NOMO-1 treated with DMSO at 0.1 percent for 48 hours (cell line): Measurements from ENCODE around the gene ZNF681.
"Not testable (repeated sequence)": the region's sequence is repeated elsewhere in the genome, so short reads cannot be mapped to it uniquely, and the experiment has no call there.

Source experiments
- DNase-seq: peaks from one replicate; lab custom pipeline; 2025; ENCODE audit not compliant: unreplicated experiment; lab: John Stamatoyannopoulos, UW

The ZNF681 gene

DNA sequence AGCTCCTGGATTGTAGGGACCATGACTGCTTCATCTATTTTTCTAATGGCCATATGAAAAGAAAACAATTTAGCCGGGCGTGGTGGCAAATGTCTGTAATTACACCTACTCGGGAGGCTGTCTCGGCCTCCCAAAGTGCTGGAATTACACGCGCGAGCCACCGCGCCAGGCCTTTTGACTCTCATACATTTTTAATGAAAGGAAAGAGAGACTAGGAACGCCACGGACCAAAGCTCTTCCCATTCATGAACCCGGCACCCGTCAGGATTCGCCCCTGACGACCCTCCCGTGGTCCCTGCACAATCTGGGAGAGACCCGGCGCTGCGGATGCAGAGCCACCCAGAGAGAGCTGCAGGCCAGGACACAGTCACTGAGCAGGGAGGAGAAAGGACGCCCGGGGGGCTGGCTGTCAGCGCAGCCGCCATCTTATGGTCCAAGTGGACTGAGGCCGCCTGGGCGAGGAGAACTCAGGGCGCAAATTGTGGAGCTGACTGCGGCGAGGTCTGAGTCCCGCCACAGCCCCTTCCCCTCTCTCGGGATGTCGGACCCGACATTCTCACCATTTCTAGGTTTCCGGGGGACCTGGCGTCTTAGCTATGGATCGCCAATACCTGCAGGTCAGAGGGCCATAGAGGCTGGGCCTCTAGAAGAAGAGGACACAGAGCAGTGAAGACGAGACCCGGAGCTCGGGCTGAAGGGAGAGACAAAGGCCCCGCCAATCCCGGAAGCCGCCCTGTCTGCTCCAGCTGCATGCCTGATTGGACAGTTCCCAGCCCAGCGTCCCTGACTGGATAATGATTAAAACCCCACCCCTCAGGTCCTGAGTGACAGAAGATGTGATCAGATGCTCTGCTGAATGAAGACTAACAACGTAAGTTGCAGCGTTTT, at the start of gene ZNF681:
TSS of gene ZNF681 (minus strand) at position 705 of the 888 bp plus-strand sequence. CDS start at position 563, 142 bp downstream.
- no peak for DNase-seq

DNA sequence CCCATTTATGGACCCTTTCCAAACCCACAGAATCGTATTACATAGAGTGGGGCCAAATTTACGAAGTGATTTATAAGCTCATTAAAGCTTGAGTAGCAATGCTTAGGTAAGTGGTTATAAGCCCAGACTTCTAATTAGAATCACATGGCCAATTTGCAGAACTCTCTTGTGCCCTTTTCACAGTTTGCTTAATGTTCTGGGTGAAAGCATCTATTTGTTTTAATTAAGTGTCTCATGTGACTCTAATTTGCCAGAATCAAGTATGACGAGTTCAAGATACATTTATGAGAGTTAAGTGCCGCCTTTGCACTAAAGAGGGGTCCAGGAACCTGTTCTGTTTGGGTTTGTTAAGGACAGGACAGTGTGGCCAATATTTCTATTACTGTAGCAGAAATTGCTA, 46.0 kb upstream of the ZNF681 start:
- DNase-seq, result no peak

DNA sequence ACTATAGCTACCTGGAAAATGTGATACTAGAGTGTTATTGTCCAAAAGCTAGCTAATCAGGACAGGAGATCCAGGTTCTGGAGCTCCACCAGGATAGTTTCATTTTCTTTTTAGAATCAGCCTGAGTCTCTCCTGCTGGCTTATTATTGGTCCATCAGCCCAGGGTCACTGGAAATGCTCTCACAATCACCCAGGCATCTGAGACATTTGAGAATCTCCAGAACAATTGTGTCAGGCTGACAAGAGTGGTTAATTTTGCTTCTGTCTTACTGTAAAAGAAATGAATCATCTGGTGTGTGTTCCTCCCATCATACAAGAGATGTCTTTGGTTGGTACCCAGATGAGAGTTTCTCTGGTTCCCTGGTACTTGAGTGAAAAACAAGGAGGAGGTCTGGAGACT, 43.6 kb upstream of the ZNF681 start:
- no peak for DNase-seq

DNA sequence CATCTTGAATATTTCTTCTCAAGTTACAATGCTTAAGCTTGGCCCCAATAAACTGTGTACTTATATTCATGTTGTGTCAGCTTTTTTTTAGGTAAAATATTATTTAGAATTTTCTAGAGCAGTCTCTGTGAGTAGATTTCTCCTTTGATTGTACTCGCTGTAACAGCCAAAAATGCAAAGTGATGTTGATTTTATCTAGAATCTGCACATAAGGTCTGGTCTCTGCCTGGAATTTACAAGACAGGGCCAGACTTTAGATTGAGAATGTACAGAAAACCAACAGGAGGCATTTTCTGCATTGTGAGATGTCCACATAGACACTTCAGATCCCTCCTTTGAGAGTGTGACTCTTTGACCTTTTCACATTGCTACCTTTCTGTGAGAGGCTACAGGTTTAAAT, 43.1 kb upstream of the ZNF681 start:
- DNase-seq, result no peak

DNA sequence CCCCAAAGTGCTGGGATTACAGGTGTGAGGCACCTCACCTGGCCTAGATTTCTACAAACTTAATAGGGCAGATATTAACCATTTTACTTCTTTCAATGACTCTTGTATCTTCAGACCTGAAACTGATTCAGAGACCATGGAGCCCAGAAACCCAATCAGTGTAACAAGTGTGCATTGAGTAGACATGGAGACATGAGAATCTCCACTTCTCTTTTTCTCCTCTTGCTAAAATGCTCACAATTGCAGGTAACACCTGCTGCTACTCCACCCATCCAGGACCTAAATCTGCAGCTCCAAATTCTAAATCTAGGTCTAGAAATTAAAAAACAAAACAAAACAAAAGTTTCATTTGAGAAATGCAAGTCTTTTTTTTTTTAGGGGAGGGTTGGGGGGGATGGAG, 42.2 kb upstream of the ZNF681 start:
- no peak for DNase-seq

DNA sequence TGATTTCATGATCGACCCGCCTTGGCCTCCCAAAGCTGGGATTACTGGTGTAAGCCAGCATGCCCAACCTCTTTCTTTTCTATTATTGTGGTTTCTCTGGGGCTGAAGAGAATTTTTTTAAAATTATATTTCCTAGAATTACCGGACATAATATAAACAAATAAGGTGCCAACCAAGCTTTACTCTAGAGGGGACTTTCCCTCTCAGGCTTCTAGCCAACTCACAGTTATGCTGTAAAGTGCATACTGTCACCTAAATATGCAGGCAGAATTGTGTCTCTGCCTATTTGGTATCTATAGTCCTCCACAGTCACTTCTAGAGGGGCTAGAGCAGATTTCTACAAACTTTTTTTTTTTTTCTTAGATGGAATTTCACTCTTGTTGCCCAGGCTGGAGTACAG, 41.6 kb upstream of the ZNF681 start:
- no peak for DNase-seq

DNA sequence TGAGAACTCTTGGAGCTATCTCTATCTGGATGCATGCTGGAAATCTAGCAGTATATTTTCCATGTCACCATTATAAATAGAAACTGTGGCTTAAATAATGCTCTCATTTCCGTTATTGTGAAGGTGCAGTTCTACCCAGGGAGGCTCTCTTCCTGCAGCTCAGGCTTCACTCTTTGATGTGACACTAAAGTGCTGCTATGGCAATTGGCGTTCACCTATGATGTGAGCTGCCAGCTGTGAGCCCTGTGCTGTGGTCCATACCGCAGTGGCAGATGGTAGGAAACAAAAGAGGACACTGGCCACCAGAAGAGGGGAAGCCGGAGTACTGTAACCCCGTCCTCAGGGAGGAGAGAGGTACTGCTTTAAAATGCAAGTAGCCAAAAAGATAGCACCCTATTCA, 40.6 kb upstream of the ZNF681 start:
- no peak for DNase-seq

DNA sequence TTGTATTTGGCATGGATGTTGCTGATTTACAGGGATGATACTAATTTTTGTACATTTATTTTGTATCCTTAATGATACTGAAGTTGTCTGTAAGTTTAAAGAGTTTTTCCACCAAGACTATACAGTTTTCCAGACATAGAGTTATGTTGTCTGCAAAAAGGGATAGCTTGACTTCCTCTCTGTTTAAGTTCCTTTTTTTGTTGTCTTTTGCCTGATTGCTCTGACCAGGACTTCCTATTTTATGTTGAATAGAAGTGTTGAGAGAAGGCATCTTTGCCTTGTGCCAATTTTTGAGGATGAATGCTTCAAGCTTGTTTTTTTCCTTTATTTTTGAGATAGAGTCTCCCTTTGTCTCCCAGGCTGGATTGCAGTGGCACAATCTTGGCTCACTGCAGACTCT, 36.8 kb upstream of the ZNF681 start:
- no peak for DNase-seq

DNA sequence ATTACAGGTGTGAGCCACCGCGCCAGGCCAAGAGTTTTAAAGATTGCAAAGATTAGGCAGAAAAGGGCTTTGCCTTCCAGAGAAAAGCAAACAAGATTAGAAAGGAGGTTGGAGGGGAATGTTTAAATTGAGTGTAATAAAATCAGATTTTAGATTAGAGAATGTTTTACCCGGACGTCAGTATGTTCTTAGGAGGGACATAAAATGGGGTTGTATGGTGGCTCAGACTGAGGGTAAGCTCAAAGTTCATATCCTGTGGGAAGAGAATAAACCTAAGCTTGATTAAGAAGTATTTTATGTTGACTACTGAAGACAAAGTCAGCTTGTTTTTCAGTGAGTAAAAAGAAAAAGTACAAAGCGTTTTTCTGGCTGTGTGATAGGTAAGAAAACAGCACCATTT, 34.1 kb upstream of the ZNF681 start:
- DNase-seq, result no peak

DNA sequence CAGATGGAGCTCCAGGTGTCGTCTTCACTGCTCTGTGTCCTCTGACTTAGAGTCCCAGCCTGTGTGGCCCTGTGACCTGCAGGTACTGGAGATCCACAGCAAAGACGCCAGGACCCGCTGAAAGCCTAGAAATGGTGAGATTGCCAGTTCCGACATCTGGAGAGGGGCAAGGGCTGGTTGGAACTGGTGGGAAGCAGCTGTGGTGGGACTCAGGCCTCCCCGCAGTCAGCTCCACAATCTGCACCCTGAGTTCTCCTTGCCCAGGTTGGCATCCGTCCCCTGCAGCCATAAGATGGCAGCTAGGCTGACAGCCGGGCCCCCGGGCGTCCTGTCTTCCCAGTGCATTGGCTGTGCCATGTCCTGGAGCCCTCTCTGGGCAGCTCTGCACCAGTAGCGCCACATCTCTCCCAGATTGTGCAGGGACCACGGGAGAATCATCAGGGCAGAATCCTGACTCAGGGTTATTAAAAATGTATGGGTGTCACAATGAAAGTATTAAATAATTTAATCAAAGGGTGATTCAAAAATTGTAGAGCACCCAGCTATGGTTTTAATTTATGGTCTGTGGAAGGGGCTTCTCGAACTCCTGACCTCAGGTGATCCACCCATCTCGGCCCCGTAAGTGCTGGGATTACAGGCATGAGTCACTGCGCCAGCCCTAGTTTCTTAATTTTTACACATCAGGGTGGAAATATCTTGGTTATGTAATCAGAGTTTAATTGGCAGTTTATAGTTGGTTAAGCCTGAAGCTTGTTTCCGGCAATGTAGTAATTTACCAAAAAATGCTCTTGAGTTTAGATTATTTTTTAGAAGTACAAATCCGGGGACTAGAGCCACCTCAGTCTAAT, 32.2 kb upstream of the ZNF681 start:
- no peak for DNase-seq

DNA sequence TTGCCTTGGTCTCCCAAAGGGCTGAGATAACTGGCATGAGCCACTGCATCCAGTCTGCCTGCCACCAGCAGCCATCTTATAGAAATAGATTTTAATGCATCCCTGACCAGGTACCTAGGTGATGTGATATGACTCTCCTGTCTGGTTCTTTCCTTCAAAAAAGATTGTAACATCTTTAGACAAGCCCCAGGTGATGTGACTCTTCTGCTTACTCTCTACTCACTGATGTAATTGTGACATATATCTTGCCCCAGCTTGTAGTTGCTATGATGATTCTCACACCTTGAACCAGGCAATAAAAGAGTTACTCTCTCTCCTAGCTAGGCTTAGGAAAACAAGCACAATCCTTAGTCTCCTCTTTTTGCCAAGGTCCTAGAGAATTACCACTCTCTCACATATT, 30.6 kb upstream of the ZNF681 start:
- no peak for DNase-seq

DNA sequence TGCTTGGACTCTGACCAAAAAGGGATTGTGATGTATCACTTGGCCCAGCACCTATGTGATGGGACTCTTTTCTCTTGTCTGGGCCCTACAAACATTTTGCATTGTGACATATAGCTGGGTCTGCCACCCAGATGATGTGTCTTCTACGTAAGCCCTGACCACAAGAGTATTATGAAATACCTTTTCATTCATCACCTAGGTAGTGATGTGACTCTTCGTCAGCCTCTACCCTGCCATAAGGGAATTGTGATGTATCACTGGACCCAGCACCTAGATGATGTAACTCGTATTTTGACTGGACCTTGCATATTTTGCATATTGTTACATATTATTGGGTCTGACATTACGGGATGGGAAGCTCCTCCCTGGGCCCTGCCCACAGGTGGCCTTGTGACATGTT, 29.7 kb upstream of the ZNF681 start:
- DNase-seq, result no peak

DNA sequence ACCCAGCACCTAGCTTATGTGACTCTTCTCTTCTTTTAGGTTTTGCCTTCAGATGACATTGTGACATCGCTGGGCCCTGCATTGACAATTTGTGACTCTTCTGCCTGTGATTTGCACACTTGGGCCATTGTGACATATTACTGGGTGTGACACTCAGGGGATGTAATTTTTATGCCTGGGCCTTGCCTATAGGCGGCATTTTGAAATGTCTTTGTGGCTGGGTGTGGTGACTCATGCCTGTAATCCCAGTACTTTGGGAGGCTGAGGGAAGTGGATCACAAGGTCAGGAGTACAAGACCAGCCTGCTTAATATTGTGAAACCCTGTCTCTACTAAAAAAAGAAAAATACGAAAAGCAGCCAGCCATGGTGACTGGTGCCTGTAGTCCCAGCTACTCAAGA, 28.4 kb upstream of the ZNF681 start:
- DNase-seq, result no peak

DNA sequence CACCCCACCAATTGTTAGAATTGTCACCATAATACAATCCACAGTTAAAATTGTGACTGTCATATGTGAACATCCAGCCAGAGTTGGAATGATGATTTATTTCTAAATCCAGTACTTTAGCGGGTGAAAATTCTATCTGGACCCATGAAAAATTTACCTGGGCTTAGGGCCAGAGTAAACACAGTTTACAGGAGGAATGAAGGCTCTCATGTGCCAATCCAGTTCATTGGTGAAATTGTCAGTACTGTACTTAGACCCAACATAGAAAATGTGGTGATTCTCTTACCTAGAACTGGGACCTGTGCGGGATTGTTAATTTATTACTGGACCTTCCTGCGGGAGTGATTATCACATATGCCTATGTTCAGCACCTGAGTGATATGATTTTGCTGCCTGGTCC, 27.3 kb upstream of the ZNF681 start:
- DNase-seq, result no peak

DNA sequence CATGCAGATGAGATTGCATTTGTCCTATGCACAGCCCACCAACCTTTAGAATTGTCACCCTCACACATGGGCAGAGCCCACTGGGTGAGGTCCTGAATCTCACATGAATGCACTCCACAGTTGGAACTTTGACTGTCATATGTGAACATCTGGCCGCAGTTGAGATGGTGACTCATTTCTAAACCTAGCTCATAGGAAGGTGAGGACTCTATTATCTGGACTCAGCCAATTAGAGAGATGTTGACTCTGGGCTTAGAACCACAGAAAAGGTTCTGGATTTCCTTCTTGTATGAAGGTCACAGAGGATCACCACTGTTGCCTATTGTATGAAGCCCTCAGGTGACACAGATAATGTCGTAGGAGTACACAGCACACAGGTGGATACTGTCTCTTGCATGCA, 25.6 kb upstream of the ZNF681 start:
- no peak for DNase-seq

DNA sequence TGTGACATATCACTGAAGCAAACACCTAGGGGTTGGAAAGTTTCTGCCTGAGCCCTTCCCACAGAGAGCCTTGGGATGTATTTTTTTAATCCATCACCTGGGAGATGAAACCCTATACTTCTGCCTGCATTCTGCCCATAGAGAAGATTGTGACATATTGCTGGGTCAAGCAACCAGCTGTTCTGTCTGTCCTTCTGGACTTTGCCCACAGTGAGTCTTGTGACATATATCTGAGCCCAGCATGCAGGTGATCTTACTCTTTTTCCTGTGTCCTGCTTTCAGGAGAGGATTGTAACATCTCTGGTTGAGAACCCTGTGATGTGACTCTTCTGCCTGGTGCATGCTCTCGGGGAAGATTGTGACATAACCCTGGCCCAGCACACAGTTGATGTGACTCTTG, 24.9 kb upstream of the ZNF681 start:
- no peak for DNase-seq

DNA sequence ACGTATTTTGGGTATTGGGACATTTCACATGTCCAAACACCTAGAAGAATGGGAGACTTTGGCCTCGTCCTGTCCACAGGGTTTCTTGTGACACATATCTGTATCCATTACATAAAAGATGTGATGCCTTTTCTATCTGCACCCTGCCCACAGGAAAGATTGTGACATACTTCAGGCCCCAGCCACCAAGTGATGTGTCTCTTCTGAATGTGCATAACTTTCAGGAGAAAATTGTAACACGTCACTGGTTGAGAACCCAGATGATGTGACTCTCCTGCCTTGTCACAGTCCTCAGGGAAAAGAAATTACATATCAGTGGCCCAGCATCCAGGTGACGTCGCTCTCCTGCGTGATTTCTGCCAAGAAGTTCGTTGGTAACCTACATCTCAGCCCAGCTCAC, 21.0 kb upstream of the ZNF681 start:
- DNase-seq, result no peak

DNA sequence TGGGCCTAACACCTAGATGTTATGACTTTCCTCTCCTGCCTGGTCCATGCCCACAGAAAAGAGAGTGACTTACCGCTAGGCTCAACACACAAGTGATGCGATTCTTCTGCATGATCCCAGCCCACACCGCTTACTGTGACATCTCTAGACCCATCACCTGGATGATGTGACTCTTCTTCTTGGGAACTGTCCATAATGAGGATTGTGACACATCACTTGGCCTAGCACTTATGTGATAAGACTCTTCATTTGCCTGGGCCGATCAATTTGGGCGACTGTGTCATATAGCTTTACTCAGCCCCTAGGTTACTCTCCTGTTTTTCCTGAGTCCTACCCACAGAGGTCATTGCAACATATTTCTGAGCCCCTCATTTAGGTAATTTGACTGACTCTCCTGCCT, 19.9 kb upstream of the ZNF681 start:
- DNase-seq, result no peak

DNA sequence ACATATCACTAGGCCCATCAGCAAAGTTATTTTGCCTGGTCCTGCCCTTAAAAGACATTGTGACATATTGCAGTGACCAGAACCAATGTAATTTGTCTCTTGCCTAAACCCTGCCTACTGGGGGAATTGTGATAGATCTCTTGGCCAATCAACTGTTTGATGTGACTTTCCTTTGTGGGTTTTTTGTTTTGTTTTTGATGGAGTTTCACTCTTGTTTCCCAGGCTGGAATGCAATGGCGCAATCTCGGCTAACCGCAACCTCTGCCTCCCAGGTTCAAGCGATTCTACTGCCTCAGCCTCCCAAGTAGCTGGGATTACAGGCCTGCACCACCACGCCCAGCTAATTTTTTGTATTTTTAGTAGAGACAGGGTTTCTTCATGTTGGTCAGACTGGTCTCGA, 19.3 kb upstream of the ZNF681 start:
- not testable (repeated sequence) for DNase-seq

DNA sequence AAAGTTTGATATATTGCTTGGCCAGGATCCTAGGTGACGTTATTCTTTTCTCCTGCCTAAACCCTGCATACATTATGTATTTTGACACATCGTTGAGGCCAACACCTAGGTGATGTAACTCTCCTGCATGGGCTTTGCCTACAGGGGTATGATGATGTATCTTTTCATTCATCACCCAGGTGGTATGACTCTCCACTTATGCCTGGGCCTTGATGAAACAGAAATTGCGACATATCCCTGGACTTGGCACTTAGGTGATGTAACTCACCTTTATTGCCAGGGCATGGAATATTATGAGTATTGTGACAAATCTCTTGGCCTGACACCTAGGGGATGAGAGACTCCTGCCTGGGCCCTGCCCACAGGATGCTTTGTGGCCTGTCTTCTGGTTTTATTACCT, 18.5 kb upstream of the ZNF681 start:
- DNase-seq, result no peak

DNA sequence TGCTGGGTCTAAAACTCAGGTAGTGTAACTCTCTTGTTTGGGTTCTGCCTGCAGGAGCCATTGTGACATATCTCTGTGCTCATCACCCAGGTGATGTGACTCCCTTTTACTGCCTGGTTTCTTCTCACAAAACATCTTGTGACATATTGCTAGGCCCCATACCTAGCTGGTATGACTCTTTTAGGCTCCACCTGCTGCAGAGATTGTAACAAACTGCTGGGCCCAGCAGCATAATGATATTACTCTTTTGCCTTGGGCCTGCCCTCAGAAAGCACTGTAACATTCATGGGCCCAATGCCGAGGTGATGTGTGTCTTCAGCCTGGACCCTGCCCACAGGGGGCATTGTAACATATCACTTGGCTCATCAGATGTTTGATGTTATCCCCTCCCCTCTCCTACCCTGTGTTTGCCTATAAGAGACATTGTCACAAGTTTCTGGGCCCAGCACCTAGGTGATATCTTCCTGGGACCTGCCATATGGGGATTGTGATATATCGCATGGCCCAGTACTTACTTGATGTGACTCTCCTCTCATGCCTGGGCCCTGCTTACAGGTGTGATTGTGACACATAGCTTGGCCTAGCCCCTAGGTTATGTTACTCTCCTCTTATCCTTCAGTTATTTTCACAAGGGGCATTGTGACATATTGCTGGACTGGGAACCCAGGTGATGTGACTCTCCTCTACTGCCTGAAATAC, 18.0 kb upstream of the ZNF681 start:
- no peak for DNase-seq

DNA sequence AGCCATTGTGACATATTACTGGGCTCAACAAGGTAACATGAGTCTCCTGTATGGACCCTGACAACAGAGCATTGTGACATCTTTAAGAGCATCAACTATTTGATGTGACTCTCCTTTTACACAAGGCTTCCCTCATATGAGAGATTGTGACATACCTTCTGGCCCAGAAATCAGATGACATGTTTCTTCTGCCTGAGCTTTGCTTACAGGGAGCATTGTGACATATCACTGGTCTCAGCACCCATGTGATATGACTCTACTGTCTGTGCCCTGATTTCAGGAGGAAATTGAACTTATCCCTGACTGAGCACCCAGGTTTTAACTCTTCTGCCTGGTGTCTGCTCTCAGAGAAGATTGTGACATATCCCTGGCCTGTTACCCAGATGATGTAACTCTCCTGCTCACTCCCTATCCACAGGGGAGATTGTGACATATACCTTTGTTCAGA, 15.9 kb upstream of the ZNF681 start:
- no peak for DNase-seq
